ENCODE measurements around the gene ACSL3. TPM values are rescaled to one million over a fixed set of nuclear protein-coding genes. Genes with fewer than 3 reads are reported as not detected.

Gene ACSL3
- total and polyA plus RNA-seq, 2 donors (not counting 3 experiments of a cell fraction or from before 2014, with no cell fraction given), result 58.7 to 139 TPM

- no TSS peak for BruUV-seq (replicated peaks)
- Histone ChIP-seq H3K9me3 (replicated peaks; ENCODE audit: control insufficient read depth, insufficient read depth, low read length) (no peaks in the 10 kb centered on the region), H3K9me1 (replicated peaks; ENCODE audit: control insufficient read depth, extremely low read depth, insufficient read depth, low read length) (no peaks in the 10 kb centered on the region), H2AFZ (ENCODE audit: low read depth, low read length) (no peak overlapping the region), H3K27ac (ENCODE audit: insufficient read depth, low read depth, low read length) (no peak overlapping the region), H3K79me2 (ENCODE audit: control insufficient read depth, insufficient read depth, low read length) (no peaks in the 10 kb centered on the region), H3K4me2 (ENCODE audit: insufficient read depth, low read length) (no peak overlapping the region), H3K4me1 (ENCODE audit: control insufficient read depth, extremely low read depth, insufficient read depth, low read length) (no peaks in the 10 kb centered on the region), H3K27me3 (ENCODE audit: control insufficient read depth in 2 of 2, insufficient read depth in 2 of 2, low read length in 2 of 2) (peaks cover 0 to 10% of the 10 kb centered on the region in 2 experiments), H3K9ac (replicated peaks; ENCODE audit: extremely low read depth, insufficient read depth, low read length) (no peak overlapping the region), H4K20me1 (replicated peaks; ENCODE audit: control insufficient read depth, extremely low read depth, insufficient read depth, low read length) (no peaks in the 10 kb centered on the region), H3K4me3 (replicated peaks in 1 of 3; ENCODE audit: insufficient read depth in 1 of 3, low read depth in 1 of 3, low read length in 3 of 3) (no peak overlapping the region), H3K36me3 (ENCODE audit: control insufficient read depth in 2 of 2, extremely low read depth in 1 of 2, insufficient read depth in 2 of 2, low read length in 2 of 2) (no peaks in the 10 kb centered on the region)
- dilution Hi-C loops (cut with MboI; ENCODE audit: extremely low pct_ligation_motif_present, low sequenced_read_pairs), result no loop called here
- intact Hi-C loops (cut with micrococcal nuclease), result no loop called here
- TF ChIP-seq MAX (IDR thresholded peaks at IDR 0.05; ENCODE audit: insufficient read depth, insufficient read length) (no peak), FOS (IDR thresholded peaks at IDR 0.05; ENCODE audit: borderline replicate concordance, insufficient read depth, low read length) (no peak), GATA2 (IDR thresholded peaks at IDR 0.05; ENCODE audit: insufficient read depth, insufficient read length, low read depth, low read length) (no peak), EZH2 (IDR thresholded peaks at IDR 0.05; ENCODE audit: borderline replicate concordance, low read depth, low read length, severe bottlenecking) (no peak), POLR2A (IDR thresholded peaks at IDR 0.05; ENCODE audit: low read depth, low read length) (no peak), POLR2AphosphoS5 (IDR thresholded peaks at IDR 0.05; ENCODE audit: insufficient read depth, low read depth, low read length) (no peak), JUN (IDR thresholded peaks at IDR 0.05; ENCODE audit: borderline replicate concordance, insufficient read depth, insufficient read length, low read depth) (no peak), MYC (IDR thresholded peaks at IDR 0.05; ENCODE audit: low read depth, low read length) (no peak), CTCF (IDR thresholded peaks at IDR 0.05; ENCODE audit: extremely low read depth in 1 of 2, insufficient read depth in 1 of 2, low read depth in 1 of 2, low read length in 2 of 2) (no peak)
- POLR2A ChIA-PET, result no interaction called here
- DNase-seq (ENCODE audit: low read depth, low spot score) (no peak), FAIRE-seq (no peak)
- CTCF ChIA-PET, result no interaction called here
Observed at GRCh38 chr2:222965555-222965954, 104.7 kb downstream of the ACSL3 start.

Data from endothelial cell of umbilical vein (primary cell).